Pancreas (tissue), 10 donors: Measurements from ENCODE around the gene MKRN2. TPM values are rescaled to one million over a fixed set of nuclear protein-coding genes. Genes with fewer than 3 reads are reported as not detected.

Experiments
- ATAC-seq, 4 donors: fragments of 200-7000 bp; cut with Tn5 transposase; one replicate each; pipeline versions ENCODE4 v1.8.0 to v1.9.1; 2020; ENCODE audit warnings: mild to moderate bottlenecking in 4 of 4, moderate library complexity in 4 of 4
- DNase-seq, 6 donors: peaks; one replicate each; pipeline ENCODE4 v3.0.0-alpha.2; 2020
- FAIRE-seq: peaks from 2 replicates; lab custom pipeline; 2012; peaks lifted over from hg19 to GRCh38; lab: Jason Lieb, UNC
- H3K27ac ChIP-seq, 4 donors: fragments of 200-600 bp; sonication (generic); 1 replicate in 3 of 4; 2 replicates in 1 of 4; pipeline versions ENCODE4 v1.5.0 to v1.8.0; 2020
- H3K27me3 ChIP-seq, 4 donors: fragments of 200-600 bp; one replicate each; pipeline ENCODE4 v1.8.0; 2021
- H3K36me3 ChIP-seq, 3 donors: fragments of 200-600 bp; sonication (generic) in 1 of 3; one replicate each; pipeline versions ENCODE4 v1.5.0 to v1.8.0; 2020 to 2021
- H3K4me1 ChIP-seq, 3 donors: fragments of 200-600 bp; one replicate each; pipeline ENCODE4 v1.8.0; 2021
- H3K4me3 ChIP-seq, 4 donors: fragments of 200-600 bp; sonication (generic) in 2 of 4; one replicate each; pipeline versions ENCODE4 v1.5.0 to v1.8.0; 2020 to 2021
- H3K9me3 ChIP-seq, 4 donors: fragments of 200-600 bp; one replicate each; pipeline ENCODE4 v1.8.0; 2021
- WGBS, 2 donors: extraction: QIAGEN DNeasy Blood & Tissue Kit; methylation state at CpG; one replicate each; pipeline ENCODE4 v1.1.7; 2013; 5-methylcytosine and 5-hydroxymethylcytosine counted together
- intact Hi-C, 3 donors: fragments of 100-400 bp; cut with DNase I; formaldehyde crosslinking; loops; one replicate each; pipeline versions ENCODE4 v1.11.1 to v1.14.2; 2022
- polyA plus RNA-seq, 2 donors: library from polyadenylated mRNA; stranded (reverse); fragments of 200-250 nt; gene quantifications; one replicate each; pipeline ENCODE4 v1.2.3, GENCODE V29; 2013
- total RNA-seq, 6 donors: library from RNA; stranded (reverse); fragmentation: NEBNext Ultra II Directional in 4 of 6; extraction: Animal tissue kit (Norgen Biotek cat#: 25700) in 4 of 6; gene quantifications; one replicate each; pipeline versions ENCODE4 v1.2.1 to v1.2.4, GENCODE V29; 2021 to 2023
- TF ChIP-seq, protein P1 (sequence below), 4 donors: fragments of 200-600 bp; sonication (generic) in 3 of 4; IDR thresholded peaks; one replicate each; pipeline versions ENCODE4 v1.5.0 to v1.8.0; 2021; ENCODE audit warnings: antibody characterized with exemption in 4 of 4
- donor health status: healthy with polysubstance abuse.
- donor health status: DM: no; HTN: no; CAD: no; lungs with moderate emphysema.
- donor health status: DM: no; HTN: no; CAD: no.
- donor health status: control.
- donor health status: control.
- donor health status: Bipolar disorder and iron deficiency.
- donor health status: DM: yes; HTN: yes; CAD: no.
- donor health status: DM: no; HTN: no; CAD: no.
- donor health status: DM: no; HTN: no; CAD: no.
- donor health status: DM: yes; HTN: yes; CAD: no.

MKRN2 gene
- total and polyA plus RNA-seq, 8 donors, result 8.5 to 17.0 (median 13.2) TPM

DNA sequence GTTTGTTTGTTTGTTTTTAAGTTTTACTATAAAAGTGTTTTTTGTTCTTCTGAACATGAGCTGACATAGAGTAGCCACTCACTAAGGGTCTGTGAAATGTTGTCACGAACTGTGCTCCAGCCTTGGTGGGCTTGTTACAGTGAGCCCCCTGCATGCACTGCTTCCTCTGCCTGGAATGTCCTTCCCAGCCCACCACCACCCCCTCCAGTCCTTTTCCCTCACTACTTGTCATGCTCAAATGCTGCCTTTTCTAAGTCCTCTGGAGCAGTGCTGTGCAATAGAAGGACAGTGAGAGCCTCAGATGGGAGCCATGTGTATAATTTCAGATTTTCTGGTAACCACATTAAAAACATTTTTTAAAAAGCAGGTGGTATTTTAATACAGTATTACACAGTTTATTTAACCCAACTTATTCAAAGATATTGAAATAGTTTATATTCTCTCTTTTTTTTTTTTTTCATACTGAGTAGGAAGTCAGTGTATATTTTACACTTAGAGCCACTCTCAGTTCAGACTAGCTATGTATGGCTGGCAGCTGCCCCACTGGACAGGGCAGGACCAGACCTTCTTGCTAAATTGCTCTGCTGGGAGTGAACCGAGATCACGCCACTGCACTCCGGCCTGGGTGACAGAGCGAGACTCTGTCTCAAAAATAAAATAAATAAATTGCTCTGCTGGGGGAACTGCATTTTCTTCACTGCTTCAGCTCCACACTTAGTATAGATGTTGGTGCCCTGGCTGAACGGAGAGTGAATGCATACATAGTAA lies 38.4 kb upstream of the MKRN2 start:
- FAIRE-seq (no peak), DNase-seq (no peak), ATAC-seq (no peak)
- Histone ChIP-seq H3K27ac (no peak overlapping the region), H3K27me3 (no peaks in the 10 kb centered on the region), H3K4me1 (peaks cover 12 to 24% (median 18%) of the 10 kb centered on the region in 3 donors), H3K4me3 (no peak overlapping the region), H3K36me3 (no peaks in the 10 kb centered on the region), H3K9me3 (no peaks in the 10 kb centered on the region)
- TF ChIP-seq, protein P1, sequence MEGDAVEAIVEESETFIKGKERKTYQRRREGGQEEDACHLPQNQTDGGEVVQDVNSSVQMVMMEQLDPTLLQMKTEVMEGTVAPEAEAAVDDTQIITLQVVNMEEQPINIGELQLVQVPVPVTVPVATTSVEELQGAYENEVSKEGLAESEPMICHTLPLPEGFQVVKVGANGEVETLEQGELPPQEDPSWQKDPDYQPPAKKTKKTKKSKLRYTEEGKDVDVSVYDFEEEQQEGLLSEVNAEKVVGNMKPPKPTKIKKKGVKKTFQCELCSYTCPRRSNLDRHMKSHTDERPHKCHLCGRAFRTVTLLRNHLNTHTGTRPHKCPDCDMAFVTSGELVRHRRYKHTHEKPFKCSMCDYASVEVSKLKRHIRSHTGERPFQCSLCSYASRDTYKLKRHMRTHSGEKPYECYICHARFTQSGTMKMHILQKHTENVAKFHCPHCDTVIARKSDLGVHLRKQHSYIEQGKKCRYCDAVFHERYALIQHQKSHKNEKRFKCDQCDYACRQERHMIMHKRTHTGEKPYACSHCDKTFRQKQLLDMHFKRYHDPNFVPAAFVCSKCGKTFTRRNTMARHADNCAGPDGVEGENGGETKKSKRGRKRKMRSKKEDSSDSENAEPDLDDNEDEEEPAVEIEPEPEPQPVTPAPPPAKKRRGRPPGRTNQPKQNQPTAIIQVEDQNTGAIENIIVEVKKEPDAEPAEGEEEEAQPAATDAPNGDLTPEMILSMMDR (IDR thresholded peaks at IDR 0.05), result no peak
- 97 to 98% methylated on average over 6 of the region's 6 CpGs for WGBS, 2 donors
- intact Hi-C loops, result no loop called here

DNA sequence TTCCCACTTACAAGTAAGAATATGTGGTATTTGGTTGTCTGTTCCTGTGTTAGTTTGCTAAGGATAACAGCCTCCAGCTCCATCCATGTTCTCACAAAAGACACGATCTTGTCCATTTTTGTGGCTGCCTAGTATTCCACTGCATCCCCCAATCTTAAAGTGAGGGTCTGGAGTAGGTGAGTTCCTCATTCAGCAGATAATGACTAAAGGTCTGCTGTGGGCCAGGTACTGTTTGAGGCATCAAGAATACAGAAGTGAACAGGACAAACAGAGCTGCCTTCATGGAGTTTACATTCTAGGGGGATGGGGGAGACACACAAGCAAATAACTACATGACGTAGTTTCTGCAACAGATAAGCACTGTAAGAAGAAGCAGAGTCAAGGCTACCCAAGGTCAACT lies 35.9 kb upstream of the MKRN2 start:
- H3K4me1 ChIP-seq, result peaks cover 12 to 24% (median 18%) of the 10 kb centered on the region in 3 donors
- no peak for ATAC-seq
- no peak for DNase-seq
- no peak overlapping the region for H3K4me3 ChIP-seq
- WGBS, 2 donors, result 75 to 78% methylated on average over 2 of the region's 2 CpGs
- H3K27me3 ChIP-seq, result no peaks in the 10 kb centered on the region
- no peak overlapping the region for H3K27ac ChIP-seq
- no peaks in the 10 kb centered on the region for H3K36me3 ChIP-seq
- no peak for FAIRE-seq
- no peaks in the 10 kb centered on the region for H3K9me3 ChIP-seq
- TF ChIP-seq, protein P1 (IDR thresholded peaks at IDR 0.05), result no peak
- intact Hi-C loops, result no loop called here

DNA sequence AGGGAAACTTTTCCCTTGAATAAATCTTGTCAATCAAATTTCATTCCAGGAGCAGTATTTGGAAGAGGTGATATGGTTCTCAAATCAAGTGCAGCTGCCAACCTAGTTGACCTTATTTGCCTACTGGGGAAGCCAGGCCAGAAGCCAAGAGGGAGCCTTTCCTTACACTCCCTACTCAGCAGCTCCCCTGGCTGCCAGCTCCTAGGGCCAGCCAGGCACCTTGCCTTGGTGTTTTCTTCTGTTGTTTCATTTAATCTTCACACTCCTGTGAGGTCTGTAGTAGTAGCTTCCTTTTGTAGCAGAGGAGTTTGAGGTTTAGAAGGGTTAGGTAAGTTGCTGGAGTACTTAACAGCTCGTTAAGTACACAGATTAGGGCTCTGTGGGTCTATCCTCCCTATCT lies 34.2 kb upstream of the MKRN2 start:
- TF ChIP-seq, protein P1 (IDR thresholded peaks at IDR 0.05), result peak in 3 of 4 donors; percentile 15 to 33 (median 21)
- DNase-seq, result peak; percentile 67 to 88 (median 84)
- Histone ChIP-seq H3K27me3 (no peaks in the 10 kb centered on the region), H3K27ac (peak overlapping the region in 1 of 4 donors; percentile 26), H3K4me3 (no peak overlapping the region), H3K9me3 (no peaks in the 10 kb centered on the region), H3K36me3 (no peaks in the 10 kb centered on the region), H3K4me1 (peaks cover 5 to 12% (median 7%) of the 10 kb centered on the region in 3 donors)
- peak; percentile 98 to 99 (median 99) for ATAC-seq
- intact Hi-C loops, result no loop called here
- WGBS, 2 donors, result 25 to 43% methylated on average over 1 of the region's 1 CpG
- FAIRE-seq, result no peak

DNA sequence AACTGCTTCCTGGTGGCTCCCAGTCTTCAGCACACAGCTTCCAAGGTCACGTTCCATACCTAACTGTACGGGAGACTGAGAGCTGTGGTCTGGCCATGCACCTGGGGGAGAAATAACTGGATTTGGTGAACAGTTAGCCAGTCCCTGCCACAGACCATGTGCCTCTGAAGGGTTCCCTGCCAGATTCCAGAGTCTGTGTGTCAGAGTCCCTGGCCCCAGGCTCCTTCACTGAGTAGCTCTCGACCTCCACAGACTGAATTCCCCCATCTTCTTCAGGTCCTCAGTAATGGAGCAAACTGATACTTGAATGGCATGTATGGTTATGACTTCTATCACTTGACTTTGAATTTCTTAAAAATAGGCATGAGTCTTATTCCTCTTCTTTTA lies 29.1 kb upstream of the MKRN2 start:
- Histone ChIP-seq H3K4me3 (no peak overlapping the region), H3K4me1 (peaks cover 0 to 5% (median 0%) of the 10 kb centered on the region in 3 donors), H3K27me3 (no peaks in the 10 kb centered on the region), H3K9me3 (no peaks in the 10 kb centered on the region), H3K27ac (no peak overlapping the region), H3K36me3 (peaks cover 0 to 16% (median 3%) of the 10 kb centered on the region in 3 donors)
- TF ChIP-seq, protein P1 (IDR thresholded peaks at IDR 0.05), result no peak
- intact Hi-C loops, result no loop called here
- FAIRE-seq, result no peak
- DNase-seq, result no peak
- no peak for ATAC-seq
- 94 to 95% methylated on average over 3 of the region's 3 CpGs for WGBS, 2 donors

DNA sequence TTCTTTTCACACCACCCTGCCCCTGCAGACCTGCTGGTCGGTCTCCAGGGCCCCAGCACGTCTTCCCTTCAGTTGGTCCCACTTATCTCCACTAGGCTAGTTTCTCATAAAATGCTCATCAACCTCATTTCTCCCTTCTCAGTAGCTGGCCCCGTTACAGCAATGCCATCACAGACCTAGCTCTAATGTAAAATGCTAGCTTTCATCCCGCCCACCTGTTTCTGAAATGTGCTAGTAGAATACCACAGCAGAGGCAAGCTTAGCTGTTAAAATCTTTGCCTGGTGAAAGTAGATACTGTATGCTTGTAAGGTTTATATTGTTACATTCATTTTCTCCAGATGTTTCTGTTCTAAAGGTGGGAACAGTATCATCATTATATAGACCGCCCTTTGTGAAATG lies 24.7 kb upstream of the MKRN2 start:
- ATAC-seq, result no peak
- FAIRE-seq, result no peak
- H3K9me3 ChIP-seq, result no peaks in the 10 kb centered on the region

More for the DNA sequence above, 24.7 kb upstream of the MKRN2 start:
- no peaks in the 10 kb centered on the region for H3K27me3 ChIP-seq
- DNase-seq, result no peak
- H3K36me3 ChIP-seq, result peaks cover 0 to 20% (median 3%) of the 10 kb centered on the region in 3 donors
- H3K4me1 ChIP-seq, result no peaks in the 10 kb centered on the region
- no peak overlapping the region for H3K4me3 ChIP-seq
- intact Hi-C loops, result no loop called here
- no peak overlapping the region for H3K27ac ChIP-seq
- WGBS, 2 donors, result 92 to 93% methylated on average over 5 of the region's 5 CpGs
- TF ChIP-seq, protein P1 (IDR thresholded peaks at IDR 0.05), result no peak
